Islet of Langerhans (tissue), 1 donor: ENCODE data around the gene ADAM17.
A peak's percentile ranks its signal among the peaks of the same experiment; 100 is the strongest.
"Not testable (repeated sequence)": the region's sequence is repeated elsewhere in the genome, so short reads cannot be mapped to it uniquely, and the experiment has no call there.

Experiments used
- FAIRE-seq: peaks from one replicate; lab custom pipeline; 2011; peaks lifted over from hg19 to GRCh38; lab: Jason Lieb, UNC

The ADAM17 gene

DNA sequence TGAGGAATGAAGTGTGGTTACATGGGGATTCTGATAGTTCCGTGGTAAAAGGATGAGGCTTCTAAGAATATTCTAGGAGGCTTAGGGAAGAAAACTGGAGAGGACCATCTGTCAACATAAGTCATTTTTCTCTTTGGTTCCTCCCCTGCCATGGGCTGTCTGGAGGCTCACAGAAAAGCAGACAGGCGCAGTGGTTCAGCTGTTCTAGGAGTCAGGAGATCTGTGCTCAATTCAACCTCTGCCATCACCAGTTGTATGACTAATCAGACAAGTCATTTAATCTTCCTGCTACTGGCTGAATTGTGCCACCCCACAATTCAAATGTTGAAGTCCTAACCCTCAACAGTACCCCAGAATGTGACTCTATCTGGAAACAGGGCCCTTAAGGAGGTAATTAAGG lies 36.4 kb downstream of the ADAM17 start:
- no peak for FAIRE-seq

DNA sequence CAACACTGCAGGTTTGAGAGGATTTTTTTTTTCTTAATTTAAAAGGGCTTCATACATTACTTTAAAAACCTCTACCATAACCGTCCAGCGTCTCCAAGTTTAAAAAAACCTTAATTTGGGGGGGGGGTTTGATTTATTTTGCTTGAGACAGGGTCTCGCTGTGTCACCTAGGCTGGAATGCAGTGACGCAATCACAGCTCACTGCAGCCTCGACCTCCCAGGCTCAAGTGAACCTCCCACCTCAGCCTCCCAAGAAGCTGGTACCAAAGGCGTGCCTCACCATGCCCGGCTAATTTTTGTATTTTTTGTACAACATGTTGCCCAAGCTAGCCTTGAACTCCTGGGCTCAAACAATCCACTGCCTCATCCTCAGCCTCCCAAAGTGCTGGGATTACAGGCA lies 36.9 kb downstream of the ADAM17 start:
- FAIRE-seq = no peak

DNA sequence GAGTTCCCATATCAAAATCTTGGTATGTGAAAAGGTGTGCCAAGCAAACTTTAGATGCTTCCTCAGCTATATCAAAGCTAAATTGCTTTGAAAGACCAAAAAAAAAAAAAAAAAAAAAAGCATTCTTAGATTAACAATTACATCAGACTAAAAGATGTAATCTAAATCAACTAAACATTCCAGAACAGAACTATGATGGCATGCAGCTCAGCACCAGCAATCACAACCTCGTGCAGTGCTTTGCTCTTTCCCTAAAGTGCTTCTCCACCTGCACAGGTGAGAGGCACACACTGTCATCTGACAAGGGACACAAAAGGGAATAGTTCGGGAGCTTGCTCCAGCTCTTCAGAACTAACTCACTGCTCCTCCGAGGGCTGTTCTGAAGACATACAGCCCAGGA lies 37.5 kb downstream of the ADAM17 start:
- no peak for FAIRE-seq

DNA sequence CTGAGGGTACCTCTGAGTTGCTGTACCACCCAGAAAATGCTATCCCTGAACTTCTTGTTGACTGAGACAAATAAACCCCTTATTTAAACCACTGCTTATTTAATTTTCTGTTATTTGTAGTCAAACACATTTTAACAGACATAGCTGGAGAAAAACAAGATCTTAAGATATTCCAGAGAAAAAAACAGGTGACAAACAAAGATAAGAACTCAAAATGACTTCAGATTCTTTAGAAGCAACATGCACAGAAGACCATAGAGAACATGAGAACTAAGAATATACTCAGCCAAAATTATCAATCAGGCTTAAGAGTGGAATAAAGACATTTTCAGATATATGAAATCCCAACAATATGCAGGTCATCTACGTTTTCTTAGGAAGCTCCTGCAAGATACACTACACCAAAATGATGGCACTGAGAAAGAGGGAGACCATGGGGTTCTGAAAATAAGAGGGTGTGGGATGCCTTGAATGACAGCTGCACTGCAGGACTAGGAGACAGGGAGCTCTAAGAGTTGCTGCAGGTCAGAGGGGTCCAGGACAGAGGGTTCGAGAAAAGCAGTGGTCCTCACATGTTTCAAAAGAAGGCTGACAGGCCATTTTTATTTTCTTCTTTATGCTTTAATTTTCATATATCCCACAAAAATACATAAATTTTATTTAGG lies 38.4 kb downstream of the ADAM17 start:
- no peak for FAIRE-seq

DNA sequence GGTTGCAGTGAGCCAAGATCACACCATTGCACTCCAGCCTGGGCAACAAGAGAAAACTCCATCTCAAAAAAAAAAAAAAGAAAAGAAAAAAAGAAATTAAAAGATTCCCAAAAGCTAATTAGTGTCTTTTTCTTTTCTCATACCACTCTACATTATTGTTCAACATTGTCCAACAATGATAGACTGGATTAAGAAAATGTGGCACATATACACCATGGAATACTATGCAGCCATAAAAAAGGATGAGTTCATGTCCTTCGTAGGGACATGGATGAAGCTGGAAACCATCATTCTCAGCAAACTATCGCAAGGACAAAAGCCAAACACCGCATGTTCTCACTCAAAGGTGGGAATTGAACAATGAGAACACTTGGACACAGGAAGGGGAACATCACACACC lies 41.7 kb downstream of the ADAM17 start:
- FAIRE-seq = not testable (repeated sequence)

DNA sequence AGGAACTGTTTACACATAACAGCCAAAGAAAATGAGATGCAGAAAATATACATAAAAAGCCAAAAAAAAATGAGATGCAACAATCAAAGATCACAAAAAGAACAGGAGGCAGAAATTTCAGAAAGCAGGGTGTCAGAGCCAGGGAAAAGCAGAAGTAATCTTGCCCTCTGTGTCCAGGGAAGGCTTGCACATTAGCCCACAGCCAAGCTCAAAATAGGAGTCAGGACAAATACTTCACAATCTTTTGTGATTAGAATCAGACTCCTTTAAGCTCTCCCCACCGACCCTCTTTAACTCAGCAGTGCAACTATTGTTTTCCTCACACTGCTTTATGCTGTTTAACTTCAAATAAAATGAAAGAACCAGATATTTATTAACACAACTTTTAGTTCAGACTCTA lies 46.7 kb downstream of the ADAM17 start:
- no peak for FAIRE-seq

DNA sequence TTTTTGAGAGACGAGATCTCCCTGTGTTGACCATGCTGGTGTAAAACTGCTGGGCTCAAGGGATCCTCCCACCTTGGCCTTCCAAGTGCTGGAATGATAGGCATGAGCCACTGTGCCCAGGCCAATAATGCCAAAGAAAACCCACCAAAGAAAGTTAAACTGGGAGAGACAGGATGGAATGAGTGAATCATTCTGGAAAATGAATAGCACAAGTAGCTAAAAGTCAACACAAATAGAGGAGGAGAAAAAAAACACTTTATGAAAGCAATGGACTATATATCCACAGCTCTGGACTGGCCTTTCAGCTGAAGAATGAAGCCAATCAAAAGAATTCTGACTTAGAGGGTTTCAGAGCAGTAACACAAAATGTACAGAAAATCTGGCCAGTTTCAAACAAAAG lies 57.4 kb downstream of the ADAM17 start:
- FAIRE-seq = no peak

DNA sequence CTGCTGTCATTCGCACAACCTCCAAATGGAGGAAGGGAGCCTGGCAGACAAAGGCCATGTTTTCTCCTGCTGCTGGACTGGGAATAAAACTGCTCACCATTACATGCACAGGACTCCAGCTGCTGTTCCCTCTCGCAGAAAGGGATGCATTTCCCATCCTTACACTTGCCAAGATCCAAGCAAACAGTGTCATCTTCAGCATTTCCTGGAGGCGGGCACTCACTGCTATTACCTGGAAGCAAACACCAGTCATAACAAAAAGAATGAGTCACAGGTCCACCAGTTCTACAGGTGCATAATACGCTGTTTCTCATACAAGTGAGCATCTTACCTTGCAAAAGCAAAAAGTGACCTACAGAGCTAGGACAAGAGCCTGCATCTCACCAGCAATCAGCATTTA lies 58.6 kb downstream of the ADAM17 start:
- peak; percentile 65 for FAIRE-seq

DNA sequence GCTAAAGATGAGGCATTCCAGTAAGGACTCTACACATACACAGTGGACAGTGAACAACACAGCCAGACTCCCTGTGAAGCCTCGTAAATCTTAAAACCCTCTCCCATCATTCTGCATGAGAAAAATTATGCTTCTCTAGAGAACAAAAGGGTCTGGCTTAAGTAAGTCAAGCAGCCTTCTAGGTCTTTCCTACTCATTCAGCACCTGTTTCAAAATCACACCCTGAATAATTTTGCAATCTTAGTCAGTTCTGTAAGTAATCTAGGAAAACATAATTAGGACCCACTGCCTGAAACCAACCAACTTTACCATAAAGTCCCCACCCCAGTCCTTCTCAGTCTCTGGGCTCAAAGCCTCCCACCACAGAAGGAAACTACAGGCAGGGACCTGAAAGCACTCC lies 61.5 kb downstream of the ADAM17 start:
- FAIRE-seq = no peak

DNA sequence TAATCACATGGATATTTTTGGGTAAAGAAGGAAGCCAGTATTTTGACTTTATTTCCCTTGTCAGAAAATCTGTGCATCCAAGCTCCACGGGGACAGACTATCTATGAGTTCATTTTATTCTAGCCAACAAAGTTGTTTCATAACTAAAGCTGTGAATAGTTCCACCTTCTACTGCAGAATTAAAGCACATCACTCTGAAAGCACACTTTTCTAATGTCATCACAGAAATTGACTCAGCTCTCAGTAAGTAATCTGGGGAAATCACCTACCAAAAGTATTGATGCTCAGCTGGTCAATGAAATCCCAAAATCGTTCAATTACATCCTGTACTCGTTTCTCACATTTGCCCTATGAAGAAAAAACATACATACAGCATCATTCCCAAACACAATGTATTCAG lies 62.2 kb downstream of the ADAM17 start:
- no peak for FAIRE-seq

DNA sequence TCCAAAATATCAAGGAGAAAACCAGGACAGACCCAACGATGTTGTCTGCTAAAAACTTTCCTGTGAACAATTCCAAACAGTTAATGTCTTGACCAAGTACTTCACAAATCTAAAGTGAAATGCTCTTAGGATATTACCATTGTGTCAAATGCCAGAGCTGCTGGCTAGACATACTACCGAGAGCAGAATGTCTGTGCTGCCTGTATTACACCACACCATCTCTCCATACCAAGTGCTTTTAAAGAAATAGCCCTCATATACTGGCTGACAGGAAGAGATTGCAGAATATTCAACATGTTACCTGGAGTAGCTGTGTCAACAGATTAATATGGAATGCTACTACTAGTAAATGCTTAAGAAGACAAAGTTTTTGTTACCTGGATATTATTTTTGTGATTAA lies 62.7 kb downstream of the ADAM17 start:
- no peak for FAIRE-seq

DNA sequence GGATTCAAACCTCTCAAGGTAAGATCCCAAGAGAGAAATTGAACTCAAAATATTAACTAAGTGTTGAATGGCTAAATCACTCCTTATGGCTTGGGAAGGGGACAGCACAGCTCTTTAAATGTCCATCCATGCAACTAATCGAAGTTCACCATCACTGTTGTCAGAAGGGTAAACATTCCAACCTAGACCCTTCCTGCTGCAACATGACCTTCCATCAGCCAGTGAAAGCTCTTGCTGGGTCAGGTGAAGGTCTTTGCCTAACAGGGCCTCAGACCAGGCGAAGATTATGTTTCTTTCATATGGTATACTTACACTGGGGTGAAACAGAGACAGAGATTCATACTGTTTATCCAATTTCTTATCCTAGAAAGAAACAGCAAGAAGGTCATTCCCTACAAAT lies 64.8 kb downstream of the ADAM17 start:
- FAIRE-seq = no peak

DNA sequence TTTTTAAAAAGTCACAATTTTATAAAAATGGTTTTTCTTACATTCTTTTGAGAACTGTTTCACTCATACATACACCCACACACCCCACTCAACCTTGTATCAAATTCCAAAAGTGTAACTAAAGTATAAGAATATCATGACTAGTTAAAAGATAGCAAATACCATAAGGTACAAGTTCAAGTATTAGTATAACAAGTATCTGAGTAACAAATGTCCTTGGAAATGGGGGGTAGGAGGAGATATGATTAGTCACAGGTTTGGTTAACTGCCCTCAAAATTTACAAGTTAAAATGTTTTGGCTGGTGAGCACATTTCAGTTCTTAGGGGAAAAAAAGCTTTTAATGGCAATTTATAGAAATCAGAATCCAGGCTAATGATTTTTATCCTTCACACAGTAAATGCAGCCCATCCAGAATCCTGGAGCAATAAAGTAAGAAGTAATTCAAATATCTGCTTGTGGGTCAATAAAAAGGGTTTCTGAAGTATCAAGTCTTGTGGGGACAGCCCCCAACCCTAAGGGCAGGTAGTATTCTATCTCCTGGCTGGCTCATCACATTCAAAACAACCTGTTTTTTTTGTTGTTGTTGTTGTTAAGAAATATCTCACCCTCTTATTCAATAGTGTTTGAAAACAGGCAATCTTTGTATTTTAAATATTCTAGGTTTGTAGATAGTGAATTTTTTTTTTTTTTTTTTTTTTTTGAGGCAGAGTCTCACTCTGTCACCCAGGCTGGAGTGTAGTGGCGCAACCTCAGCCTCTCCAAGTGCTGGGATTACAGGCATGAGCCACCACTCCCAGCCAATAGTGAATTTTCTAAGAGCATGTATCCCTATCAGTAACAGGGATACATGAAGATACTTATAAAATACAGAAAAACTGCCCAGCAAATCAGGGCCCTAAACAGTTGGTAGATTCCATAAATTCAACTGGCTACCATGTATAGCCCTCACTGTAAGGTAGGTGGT lies 66.8 kb downstream of the ADAM17 start:
- no peak for FAIRE-seq

DNA sequence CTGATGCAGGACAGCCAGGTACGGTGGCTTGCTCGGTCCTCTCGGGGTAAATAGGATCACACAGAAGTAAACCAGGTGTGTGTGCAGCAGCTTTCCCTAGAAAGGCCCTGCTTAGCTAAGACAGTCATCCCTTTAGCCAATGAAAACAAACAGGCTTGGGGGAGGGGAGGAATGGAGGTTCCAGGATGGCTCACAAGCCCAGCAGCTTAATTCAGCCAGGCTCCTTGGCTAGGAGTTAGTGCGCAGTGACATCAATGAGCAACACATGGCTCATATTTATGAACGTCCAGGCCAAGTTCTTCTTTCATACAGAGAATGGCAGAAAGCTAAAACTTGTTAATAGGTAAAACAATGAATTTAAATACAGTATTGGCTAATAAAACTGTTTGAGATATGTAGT lies 71.1 kb downstream of the ADAM17 start:
- FAIRE-seq = no peak

DNA sequence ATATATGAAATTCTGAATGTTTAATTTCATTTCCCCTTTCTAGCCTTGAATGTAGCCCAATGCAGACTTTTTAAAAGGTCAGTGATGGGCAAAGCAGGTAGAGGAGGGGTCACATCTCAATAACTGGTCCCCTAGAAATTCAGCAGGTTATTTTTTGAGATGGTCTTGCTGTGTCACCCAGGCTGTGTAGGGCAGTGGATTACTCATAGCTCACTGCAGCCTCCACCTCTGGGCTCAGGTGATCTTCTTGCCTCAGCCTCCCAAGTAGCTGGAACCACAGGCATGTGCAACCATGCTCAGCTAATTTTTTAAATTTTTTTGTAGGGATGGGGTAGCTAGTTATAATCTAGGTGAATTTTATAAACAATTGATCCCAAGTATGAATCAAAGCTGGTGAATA lies 72.5 kb downstream of the ADAM17 start:
- FAIRE-seq = no peak

DNA sequence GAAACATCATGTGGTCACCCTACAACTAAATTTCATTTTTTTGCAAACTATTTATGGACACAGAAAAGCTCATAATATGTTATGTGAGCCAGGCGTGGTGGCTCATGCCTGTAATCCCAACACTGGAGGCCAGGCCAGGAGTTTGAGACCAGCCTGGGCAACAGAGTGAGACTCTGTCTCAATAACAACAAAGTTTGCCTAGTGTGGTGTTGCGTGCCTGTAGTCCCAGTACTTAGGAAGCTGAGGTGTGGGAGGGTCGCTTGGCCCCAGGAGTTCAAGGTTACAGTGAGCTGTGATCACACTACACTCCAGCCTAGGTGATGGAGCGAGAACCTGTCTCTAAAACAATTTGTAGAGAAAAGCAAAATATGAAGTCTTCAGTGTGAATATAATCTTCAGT lies 75.5 kb downstream of the ADAM17 start:
- no peak for FAIRE-seq

DNA sequence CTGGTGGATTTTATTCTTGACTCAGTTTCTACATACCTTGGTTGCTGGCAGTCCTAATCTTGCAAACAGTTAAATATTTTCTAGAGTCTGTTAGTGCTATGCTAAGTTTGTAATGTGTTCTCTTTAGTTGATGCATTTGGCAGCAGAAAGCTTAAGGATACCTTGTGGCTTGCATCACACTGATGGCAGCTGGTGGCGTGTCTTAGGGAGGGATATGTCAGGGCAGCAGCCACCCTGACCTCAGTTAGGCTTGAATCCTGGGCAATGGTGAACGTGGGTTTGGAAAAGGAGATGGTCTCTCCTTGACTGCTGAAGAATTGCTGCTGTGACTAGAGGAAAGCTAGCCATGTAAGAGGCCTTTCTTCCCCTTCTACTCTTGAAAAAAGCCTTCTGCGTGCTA lies 77.1 kb downstream of the ADAM17 start:
- FAIRE-seq = no peak

DNA sequence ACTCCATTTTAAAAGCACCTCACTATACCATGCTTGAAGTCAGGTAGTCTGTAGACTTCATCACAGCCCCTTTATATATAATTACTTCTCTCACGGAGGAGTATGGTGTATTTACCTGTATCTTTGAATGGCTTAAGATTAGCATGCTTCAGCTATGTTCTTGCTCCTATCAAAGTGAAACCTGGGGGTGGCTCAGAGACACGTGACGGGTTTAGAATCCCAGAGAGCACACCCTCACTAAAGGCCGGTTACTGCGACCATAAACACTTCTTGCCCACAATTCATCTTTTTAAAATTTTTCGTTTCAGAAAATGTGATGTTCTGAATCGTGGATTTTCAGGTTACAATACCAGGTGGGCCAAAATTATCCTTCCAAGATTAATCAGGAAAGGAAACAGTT lies 77.7 kb downstream of the ADAM17 start:
- no peak for FAIRE-seq

DNA sequence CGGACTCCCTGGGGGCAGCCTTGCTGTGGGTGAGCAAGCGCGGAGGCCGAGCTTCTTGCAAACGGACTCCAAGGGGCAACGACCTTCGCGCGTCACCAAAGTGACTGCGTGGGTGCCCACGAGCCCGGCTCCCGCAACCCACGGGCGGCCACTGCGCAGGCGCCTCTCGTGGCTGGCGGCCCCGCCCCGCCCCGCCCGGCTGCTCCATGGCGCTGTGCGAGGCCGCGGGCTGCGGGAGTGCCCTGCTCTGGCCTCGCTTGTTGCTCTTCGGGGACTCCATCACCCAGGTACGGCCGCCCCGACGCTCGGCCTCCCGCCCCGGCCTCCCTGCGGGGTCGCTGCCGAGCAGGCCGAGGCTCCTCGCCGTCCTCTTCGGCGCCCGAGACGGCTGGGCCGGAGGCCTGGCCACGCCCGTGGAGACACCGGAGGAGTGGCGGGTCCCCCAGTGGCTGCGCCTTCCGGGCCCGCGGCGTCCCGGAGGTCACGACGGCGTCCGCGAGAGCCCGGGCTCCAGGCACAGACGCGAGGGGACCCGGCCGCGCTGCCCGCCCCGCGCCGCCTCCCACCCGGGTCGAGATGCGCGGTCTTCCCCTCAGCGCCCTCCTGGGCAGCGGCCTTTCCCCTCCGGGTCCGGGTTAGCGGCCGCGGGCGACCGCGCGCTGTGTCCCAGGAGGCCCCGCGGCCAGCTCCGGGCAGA lies 81.1 kb downstream of the ADAM17 start, which contains the start of gene IAH1:
TSS of gene IAH1 (plus strand) at position 191 of the 697 bp plus-strand sequence. CDS start at position 207, 16 bp downstream.
- no peak for FAIRE-seq

DNA sequence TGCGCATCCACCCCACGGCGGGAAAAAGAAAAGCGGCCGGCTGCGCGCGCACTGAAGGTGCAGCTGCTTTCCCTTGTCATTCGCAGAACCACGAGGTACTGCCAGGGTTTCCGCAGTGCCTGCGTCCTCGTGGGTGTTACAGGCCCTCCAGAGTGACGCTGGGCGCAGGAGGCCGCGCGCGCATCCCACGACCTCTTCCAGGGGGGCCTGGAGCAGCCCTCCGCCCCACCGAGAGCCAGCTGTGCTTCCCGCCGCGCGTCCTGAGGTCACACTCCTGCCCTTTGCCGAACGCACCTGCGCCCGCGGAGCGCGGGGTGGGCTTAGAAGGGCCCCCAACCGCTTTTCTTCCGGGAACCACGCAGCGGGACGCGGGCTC lies 81.7 kb downstream of the ADAM17 start:
- no peak for FAIRE-seq

DNA sequence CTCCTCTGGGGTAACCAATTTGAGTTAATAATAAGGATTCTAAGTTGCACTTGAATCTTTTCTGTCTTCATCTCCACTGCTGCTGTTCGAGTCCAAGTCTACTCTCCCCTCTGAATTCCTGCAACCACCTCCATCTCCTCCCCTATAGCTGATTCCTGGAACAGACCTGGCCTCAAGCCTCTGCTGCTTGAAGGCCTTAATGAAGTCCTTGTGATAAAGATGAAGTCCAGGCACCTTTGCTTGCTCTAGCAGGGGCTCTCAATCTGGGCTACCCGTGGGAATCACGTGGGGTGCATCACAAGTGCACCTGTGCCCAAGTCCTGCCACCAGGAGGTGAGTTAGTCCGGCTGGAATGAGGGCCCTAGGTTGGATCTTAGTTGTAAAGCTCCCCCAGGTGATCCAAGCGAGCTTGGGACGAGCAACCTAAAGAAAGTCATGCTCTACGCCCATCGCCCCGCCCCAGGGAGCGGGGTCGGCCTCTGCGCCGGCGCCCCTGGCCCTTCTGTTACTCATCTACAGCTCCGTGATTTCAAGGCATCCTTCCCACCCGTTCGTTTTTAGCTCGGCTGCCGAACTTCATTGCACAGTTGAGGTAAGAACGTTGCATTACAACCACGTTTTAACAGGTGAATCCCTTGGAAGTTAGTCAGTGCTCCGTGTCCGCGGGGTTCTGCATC lies 82.2 kb downstream of the ADAM17 start:
- FAIRE-seq = no peak

DNA sequence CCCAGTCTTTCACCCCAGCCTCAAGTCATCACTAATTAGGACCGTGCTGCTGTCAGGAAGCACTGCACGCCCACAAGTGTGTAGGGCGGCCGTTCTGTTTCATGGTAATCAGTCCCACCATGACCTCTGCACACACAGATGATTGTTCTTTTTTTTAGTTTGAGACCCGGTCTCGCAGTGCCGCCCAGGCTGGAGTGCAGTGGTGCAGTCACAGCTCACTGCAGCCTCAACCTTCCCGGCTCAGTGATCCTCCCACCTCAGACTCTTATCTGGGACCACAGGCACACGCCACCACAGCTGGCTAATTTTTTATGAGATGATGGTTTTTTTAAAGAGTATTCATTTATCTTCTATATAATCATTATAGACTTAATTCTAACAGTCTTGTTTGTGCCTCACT lies 83.1 kb downstream of the ADAM17 start:
- no peak for FAIRE-seq

DNA sequence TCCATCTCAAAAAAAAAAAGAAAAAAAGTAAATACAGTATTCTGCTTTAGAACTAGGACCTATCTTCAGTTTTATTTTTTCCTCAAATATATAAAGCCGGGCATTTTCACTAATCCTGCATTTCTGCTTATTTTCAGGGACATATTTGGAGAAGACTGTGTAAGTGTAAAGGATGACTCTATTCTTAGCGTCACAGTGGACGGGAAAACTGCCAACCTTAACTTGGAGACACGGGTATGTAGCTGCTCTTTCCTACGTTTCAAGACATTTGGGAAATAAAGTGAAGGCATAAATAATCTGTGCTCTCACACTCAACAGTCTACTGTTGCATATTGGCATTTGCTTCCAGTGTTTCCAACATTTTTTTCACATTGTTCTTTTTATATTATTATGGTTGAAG lies 84.4 kb downstream of the ADAM17 start:
- FAIRE-seq = no peak
